Endothelial cell (in vitro differentiated cells): ENCODE measurements around the gene CEP76. TPM values are rescaled to one million over a fixed set of nuclear protein-coding genes. Genes with fewer than 3 reads are reported as not detected.

Source experiments
- DNase-seq: peaks from one replicate; pipeline ENCODE4 v3.0.0; 2021; ENCODE audit warnings: low spot score
- H3K27ac Mint-ChIP-seq: one replicate; pipeline ENCODE4 v1.8.0; 2021; ENCODE audit warnings: mixed read lengths, inconsistent platforms; ENCODE audit not compliant: unreplicated experiment
- H3K27me3 Mint-ChIP-seq: one replicate; pipeline ENCODE4 v1.8.0; 2021; ENCODE audit warnings: mild to moderate bottlenecking, moderate library complexity, mixed read lengths, inconsistent platforms; ENCODE audit not compliant: unreplicated experiment
- H3K36me3 Mint-ChIP-seq: one replicate; pipeline ENCODE4 v1.8.0; 2021; ENCODE audit warnings: mild to moderate bottlenecking, low read depth, mixed read lengths, inconsistent platforms; ENCODE audit not compliant: unreplicated experiment
- H3K4me1 Mint-ChIP-seq: one replicate; pipeline ENCODE4 v1.8.0; 2021; ENCODE audit warnings: mild to moderate bottlenecking, mixed read lengths, inconsistent platforms; ENCODE audit not compliant: unreplicated experiment
- H3K4me3 Mint-ChIP-seq: one replicate; pipeline ENCODE4 v1.8.0; 2021; ENCODE audit warnings: mild to moderate bottlenecking, mixed read lengths, inconsistent platforms; ENCODE audit not compliant: unreplicated experiment
- H3K9me3 Mint-ChIP-seq: one replicate; pipeline ENCODE4 v1.8.0; 2021; ENCODE audit warnings: mixed read lengths, inconsistent platforms; ENCODE audit not compliant: unreplicated experiment
- CTCF ChIP-seq: fragments of 200-600 bp; sonication (generic); IDR thresholded peaks from one replicate; pipeline ENCODE4 v1.5.0; 2021; ENCODE audit warnings: antibody characterized with exemption; ENCODE audit not compliant: unreplicated experiment
- total RNA-seq: library from RNA; stranded (reverse); fragmentation: NEBNext Ultra II Directional; extraction: Animal tissue kit (Norgen Biotek cat#: 25700); gene quantifications from one replicate; pipeline ENCODE4 v1.2.1, GENCODE V29; 2021; ENCODE audit not compliant: unreplicated experiment

CEP76 gene
- total RNA-seq, 1 donor from 2014 or later: 9.3 TPM

GRCh38 chr18:12638644-12639124 is 63.8 kb downstream of the CEP76 start:
- Mint-ChIP-seq H3K36me3 (peaks cover 5% of the 10 kb centered on the region), H3K4me3 (no peak overlapping the region), H3K9me3 (no peaks in the 10 kb centered on the region), H3K27ac (peak overlapping the region; percentile 48), H3K27me3 (peaks cover 2% of the 10 kb centered on the region), H3K4me1 (peaks cover 19% of the 10 kb centered on the region)
- no peak for TF ChIP-seq CTCF
- DNase-seq: no peak

GRCh38 chr18:12637901-12638643 is 64.5 kb downstream of the CEP76 start:
- H3K4me1 Mint-ChIP-seq: peaks cover 19% of the 10 kb centered on the region
- no peak overlapping the region for H3K4me3 Mint-ChIP-seq
- DNase-seq: no peak

GRCh38 chr18:12637393-12637792 is 65.1 kb downstream of the CEP76 start:
- Mint-ChIP-seq H3K27ac (no peak overlapping the region), H3K9me3 (no peaks in the 10 kb centered on the region), H3K4me1 (peaks cover 19% of the 10 kb centered on the region), H3K36me3 (peaks cover 7% of the 10 kb centered on the region), H3K27me3 (peaks cover 2% of the 10 kb centered on the region), H3K4me3 (no peak overlapping the region)
- TF ChIP-seq CTCF: no peak
- no peak for DNase-seq

More at GRCh38 chr18:12637901-12638643, 64.5 kb downstream of the CEP76 start:
- peaks cover 2% of the 10 kb centered on the region for H3K27me3 Mint-ChIP-seq
- no peak for TF ChIP-seq CTCF
- H3K9me3 Mint-ChIP-seq: no peaks in the 10 kb centered on the region
- peak overlapping the region; percentile 48 for H3K27ac Mint-ChIP-seq
- H3K36me3 Mint-ChIP-seq: peaks cover 5% of the 10 kb centered on the region

GRCh38 chr18:12631831-12632477 is 70.6 kb downstream of the CEP76 start:
- Mint-ChIP-seq H3K4me1 (peaks cover 7% of the 10 kb centered on the region), H3K9me3 (no peaks in the 10 kb centered on the region), H3K27me3 (no peaks in the 10 kb centered on the region), H3K36me3 (peaks cover 15% of the 10 kb centered on the region), H3K27ac (peak overlapping the region; percentile 53), H3K4me3 (peak overlapping the region; percentile 53)
- no peak for DNase-seq
- no peak for TF ChIP-seq CTCF

- TF ChIP-seq CTCF: no peak
- H3K27me3 Mint-ChIP-seq: no peaks in the 10 kb centered on the region
- H3K4me3 Mint-ChIP-seq: no peak overlapping the region
- no peak for DNase-seq
- H3K36me3 Mint-ChIP-seq: peaks cover 15% of the 10 kb centered on the region
- H3K27ac Mint-ChIP-seq: no peak overlapping the region
- no peaks in the 10 kb centered on the region for H3K9me3 Mint-ChIP-seq
- peaks cover 4% of the 10 kb centered on the region for H3K4me1 Mint-ChIP-seq
Measured at GRCh38 chr18:12630136-12630535, 72.4 kb downstream of the CEP76 start.
